Subcutaneous abdominal adipose tissue (tissue), 5 donors: ENCODE data around the gene RMND1.

Experiments used
- H3K27ac ChIP-seq: one replicate; pipeline ENCODE4 v1.7.0; 2013; ENCODE audit warnings: low read depth, mild to moderate bottlenecking, inconsistent platforms, low read length, moderate library complexity
- H3K27me3 ChIP-seq, 5 donors: one replicate each; pipeline ENCODE4 v1.7.0; 2013; ENCODE audit warnings: low read length in 5 of 5, inconsistent platforms in 1 of 5; ENCODE audit not compliant: control insufficient read depth in 5 of 5, insufficient read depth in 4 of 5
- H3K36me3 ChIP-seq, 5 donors: one replicate each; pipeline ENCODE4 v1.7.0; 2013; ENCODE audit warnings: low read length in 5 of 5; ENCODE audit not compliant: control insufficient read depth in 5 of 5, insufficient read depth in 5 of 5
- H3K4me1 ChIP-seq, 5 donors: one replicate each; pipeline ENCODE4 v1.7.0; 2013; ENCODE audit warnings: low read length in 5 of 5, mild to moderate bottlenecking in 3 of 5, moderate library complexity in 1 of 5; ENCODE audit not compliant: control insufficient read depth in 5 of 5, insufficient read depth in 5 of 5
- H3K4me3 ChIP-seq, 5 donors: one replicate each; pipeline ENCODE4 v1.7.0; 2013; ENCODE audit warnings: low read length in 5 of 5, low read depth in 1 of 5
- H3K9ac ChIP-seq, 5 donors: one replicate each; pipeline ENCODE4 v1.7.0; 2013; ENCODE audit warnings: low read length in 5 of 5, mild to moderate bottlenecking in 4 of 5, moderate library complexity in 3 of 5
- H3K9me3 ChIP-seq, 5 donors: one replicate each; pipeline ENCODE4 v1.7.0; 2013; ENCODE audit warnings: low read length in 5 of 5; ENCODE audit not compliant: control insufficient read depth in 5 of 5
- donor health status: healthy.
- donor health status: healthy.
- donor health status: healthy.
- donor health status: healthy.
- donor health status: healthy.

The RMND1 gene

DNA sequence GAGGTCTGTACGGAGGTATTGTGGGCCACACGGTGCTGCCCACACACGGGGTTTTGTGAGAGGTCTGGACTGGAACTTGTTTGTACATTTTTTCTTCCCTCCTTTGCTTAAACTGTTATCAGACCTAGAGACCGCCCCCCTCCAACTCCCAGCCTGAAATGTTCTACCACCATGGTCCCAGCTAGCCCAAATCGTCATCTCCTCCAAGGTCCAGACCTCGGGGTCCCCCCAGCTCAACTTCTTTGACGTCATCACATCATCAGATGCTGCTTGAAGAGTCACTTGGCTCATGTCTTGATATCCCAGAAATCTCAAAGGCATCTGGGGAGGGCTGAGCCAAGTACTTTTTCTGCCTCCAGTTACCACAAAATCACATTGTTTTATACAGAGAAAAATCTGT lies 39.1 kb upstream of the RMND1 start:
- H3K4me3 ChIP-seq, result no peak overlapping the region
- H3K27me3 ChIP-seq, result peaks cover 0 to 4% (median 0%) of the 10 kb centered on the region in 5 donors
- H3K9me3 ChIP-seq, result no peaks in the 10 kb centered on the region
- no peak overlapping the region for H3K9ac ChIP-seq
- H3K36me3 ChIP-seq, result no peaks in the 10 kb centered on the region
- H3K27ac ChIP-seq, result no peak overlapping the region
- peaks cover 0 to 26% (median 22%) of the 10 kb centered on the region in 5 donors for H3K4me1 ChIP-seq

DNA sequence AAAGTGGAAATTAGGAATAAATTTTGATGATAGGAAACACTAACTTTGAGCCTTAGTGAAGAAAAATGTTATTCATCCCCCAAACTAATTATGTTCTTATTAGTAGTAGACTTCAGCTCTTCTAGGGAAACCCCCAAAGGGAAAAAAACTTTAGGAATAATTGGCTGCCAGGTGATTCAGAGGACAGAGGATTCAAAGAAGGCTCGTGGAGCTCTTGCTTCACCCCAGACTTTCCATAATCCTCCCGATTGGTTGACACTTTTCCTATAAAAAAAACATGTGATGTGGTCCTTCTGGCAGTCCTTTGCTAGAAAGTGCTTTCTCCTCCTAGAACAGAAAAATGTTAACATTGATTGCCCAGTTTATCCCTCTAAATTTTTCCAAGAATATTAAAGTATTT lies 36.3 kb upstream of the RMND1 start:
- Histone ChIP-seq H3K36me3 (no peaks in the 10 kb centered on the region), H3K4me1 (peaks cover 0 to 5% (median 2%) of the 10 kb centered on the region in 5 donors), H3K27ac (no peak overlapping the region), H3K9ac (no peak overlapping the region), H3K27me3 (no peaks in the 10 kb centered on the region), H3K4me3 (no peak overlapping the region), H3K9me3 (no peaks in the 10 kb centered on the region)

DNA sequence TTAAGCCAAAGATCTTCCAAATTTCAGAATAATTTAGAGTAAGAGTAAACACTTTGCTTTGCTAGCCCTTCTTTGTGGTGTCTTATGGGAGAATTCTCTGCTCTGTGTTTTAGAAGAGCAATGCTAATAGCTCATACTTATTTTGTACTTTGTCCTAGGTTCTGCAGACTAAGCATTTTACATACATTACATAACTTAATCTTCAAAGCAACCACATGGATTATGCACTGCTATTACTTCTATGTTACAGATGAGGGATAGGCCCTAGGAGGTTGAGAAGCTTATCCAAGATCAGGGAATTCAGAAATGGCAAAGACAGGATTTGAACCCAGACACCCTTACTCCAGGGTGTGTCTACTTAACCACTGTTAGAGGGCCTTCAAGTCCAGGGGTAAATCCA lies 32.1 kb upstream of the RMND1 start:
- H3K36me3 ChIP-seq, result no peaks in the 10 kb centered on the region
- no peak overlapping the region for H3K27ac ChIP-seq
- H3K4me3 ChIP-seq, result no peak overlapping the region
- peaks cover 0 to 9% (median 0%) of the 10 kb centered on the region in 5 donors for H3K4me1 ChIP-seq
- no peaks in the 10 kb centered on the region for H3K27me3 ChIP-seq
- no peak overlapping the region for H3K9ac ChIP-seq
- H3K9me3 ChIP-seq, result no peaks in the 10 kb centered on the region

DNA sequence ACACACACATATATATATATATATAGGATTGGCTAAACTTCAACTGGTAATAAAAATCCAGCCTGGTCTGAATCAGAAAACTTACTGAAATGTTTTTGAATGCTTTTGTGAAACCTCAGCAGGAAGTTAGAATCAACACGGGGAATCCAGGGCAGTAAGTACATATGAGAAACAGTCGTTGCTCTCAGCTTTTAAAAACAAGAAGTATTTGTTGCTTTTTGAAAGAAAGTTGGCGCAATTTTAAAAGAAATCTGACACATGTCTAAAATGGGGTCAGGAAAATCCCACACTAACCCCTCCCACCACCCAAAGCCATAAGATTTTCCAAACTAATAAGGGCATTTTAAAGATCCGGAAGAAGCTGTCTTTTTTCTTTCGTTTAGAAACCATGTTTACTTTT lies 30.4 kb upstream of the RMND1 start:
- Histone ChIP-seq H3K4me3 (peak overlapping the region in 3 of 5 donors; percentile 2 to 47 (median 7)), H3K27ac (peak overlapping the region; percentile 65)

DNA sequence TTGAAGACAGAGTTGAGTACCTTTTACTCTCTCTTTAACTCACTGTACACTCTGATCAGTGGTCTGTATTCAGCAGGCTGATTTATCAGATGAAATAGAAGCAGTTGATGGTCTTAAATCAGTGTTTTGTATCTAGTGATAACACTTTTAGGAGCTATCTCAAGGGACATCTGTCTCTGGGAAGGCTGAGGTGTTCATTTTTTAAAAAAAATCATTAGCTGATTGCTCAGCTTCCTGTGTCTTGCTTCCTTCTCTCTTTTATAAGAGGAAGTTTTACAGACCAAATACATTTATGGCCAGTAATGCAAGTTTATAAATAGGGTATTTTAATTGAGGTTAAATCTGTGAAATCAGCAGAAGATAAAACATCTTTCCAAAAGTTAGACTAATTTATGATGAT lies 29.9 kb upstream of the RMND1 start:
- H3K4me3 ChIP-seq, result no peak overlapping the region
- H3K9me3 ChIP-seq, result no peaks in the 10 kb centered on the region
- H3K27me3 ChIP-seq, result no peaks in the 10 kb centered on the region
- no peak overlapping the region for H3K9ac ChIP-seq
- H3K4me1 ChIP-seq, result peaks cover 0 to 9% (median 0%) of the 10 kb centered on the region in 5 donors
- H3K27ac ChIP-seq, result peak overlapping the region; percentile 6
- H3K36me3 ChIP-seq, result no peaks in the 10 kb centered on the region

More for the DNA sequence above, 30.4 kb upstream of the RMND1 start:
- Histone ChIP-seq H3K9me3 (no peaks in the 10 kb centered on the region), H3K36me3 (no peaks in the 10 kb centered on the region), H3K4me1 (peaks cover 0 to 9% (median 0%) of the 10 kb centered on the region in 5 donors), H3K9ac (peak overlapping the region in 2 of 5 donors; percentile 62 to 67), H3K27me3 (no peaks in the 10 kb centered on the region)

DNA sequence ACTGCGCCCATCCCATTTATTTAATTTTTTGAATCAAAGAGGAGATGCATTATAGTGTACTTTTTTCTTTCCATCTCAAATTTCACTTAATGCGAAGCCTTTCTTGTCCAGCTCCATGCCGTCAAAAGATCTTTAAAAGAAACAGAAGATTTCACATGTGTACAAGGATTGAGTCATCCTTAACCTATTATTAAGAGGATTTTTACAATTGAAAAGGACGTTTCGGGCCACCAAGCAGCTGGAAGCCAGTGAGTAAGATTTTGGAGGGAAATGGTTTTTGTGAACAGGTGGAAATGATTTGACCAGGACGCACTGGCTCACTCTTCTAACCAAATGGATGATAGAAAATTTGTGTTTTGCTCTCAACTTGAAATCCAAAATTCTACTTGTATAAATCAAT lies 26.7 kb upstream of the RMND1 start:
- Histone ChIP-seq H3K27me3 (no peaks in the 10 kb centered on the region), H3K9ac (no peak overlapping the region), H3K27ac (no peak overlapping the region), H3K4me3 (no peak overlapping the region), H3K9me3 (no peaks in the 10 kb centered on the region), H3K36me3 (no peaks in the 10 kb centered on the region), H3K4me1 (peaks cover 0 to 13% (median 4%) of the 10 kb centered on the region in 5 donors)

DNA sequence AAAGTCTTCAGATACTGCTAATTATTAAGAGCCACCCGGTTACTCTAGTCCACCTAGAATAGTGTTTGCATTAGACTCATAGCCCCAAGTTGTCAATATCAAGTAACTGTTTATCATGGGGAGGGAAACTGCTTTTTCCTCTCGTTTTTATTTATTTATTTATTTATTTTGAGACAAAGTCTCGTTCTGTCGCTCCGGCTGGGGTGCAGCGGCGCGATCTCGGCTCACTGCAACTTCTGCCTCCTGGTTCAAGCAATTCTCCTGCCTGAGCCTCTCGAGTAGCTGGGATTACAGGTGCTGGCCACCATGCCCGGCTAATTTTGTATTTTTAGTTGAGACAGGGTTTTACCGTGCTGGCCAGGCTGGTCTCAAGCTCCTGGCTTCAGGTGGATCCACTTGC lies 25.8 kb upstream of the RMND1 start:
- H3K27me3 ChIP-seq, result no peaks in the 10 kb centered on the region
- H3K27ac ChIP-seq, result no peak overlapping the region
- H3K4me3 ChIP-seq, result no peak overlapping the region
- H3K9me3 ChIP-seq, result no peaks in the 10 kb centered on the region
- no peak overlapping the region for H3K9ac ChIP-seq
- no peaks in the 10 kb centered on the region for H3K36me3 ChIP-seq
- peaks cover 0 to 10% (median 4%) of the 10 kb centered on the region in 5 donors for H3K4me1 ChIP-seq

DNA sequence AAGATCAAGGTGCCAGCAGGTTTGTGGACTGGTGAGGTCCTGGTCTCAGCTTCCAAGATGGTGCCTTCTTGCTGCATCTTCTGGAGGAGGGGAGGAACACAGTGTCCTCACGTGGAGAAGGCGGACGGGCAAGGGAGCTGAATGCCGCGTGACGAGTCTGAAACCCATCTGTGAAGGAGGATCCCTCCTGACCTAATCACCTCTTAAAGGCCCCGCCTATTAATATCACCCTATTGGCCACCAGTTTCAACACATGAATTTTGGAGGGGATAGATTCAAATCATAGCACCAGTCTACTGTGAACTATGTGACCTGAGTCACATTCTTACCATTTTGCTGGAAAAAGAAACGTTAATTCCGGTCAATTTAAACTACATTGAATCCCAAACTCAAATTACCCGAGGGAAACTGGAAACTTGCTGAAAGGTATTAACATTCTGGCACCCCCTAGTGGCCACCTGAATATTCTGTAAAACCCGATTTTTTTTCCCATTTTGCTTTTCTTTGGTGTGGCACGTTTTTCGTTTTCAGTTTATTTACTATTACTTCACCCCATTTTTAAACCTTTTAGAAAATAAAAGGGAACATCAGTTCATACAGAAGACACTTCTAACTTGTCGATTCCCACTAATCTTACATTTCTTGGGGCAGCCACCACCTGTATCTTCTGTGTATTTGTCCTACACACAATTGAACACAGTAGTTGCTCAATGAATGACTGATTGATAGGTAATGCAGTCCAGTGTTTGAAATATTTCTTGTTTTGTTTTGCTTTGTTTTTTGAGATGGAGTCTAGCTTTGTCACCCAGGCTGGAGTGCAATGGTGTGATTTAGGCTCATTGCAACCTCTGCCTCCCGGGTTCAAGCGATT lies 24.0 kb upstream of the RMND1 start:
- Histone ChIP-seq H3K9ac (peak overlapping the region in 1 of 5 donors; percentile 37), H3K4me3 (peak overlapping the region; percentile 23 to 54 (median 49)), H3K27me3 (no peaks in the 10 kb centered on the region), H3K27ac (no peak overlapping the region), H3K4me1 (peaks cover 0 to 12% (median 4%) of the 10 kb centered on the region in 5 donors), H3K36me3 (no peaks in the 10 kb centered on the region), H3K9me3 (no peaks in the 10 kb centered on the region)

DNA sequence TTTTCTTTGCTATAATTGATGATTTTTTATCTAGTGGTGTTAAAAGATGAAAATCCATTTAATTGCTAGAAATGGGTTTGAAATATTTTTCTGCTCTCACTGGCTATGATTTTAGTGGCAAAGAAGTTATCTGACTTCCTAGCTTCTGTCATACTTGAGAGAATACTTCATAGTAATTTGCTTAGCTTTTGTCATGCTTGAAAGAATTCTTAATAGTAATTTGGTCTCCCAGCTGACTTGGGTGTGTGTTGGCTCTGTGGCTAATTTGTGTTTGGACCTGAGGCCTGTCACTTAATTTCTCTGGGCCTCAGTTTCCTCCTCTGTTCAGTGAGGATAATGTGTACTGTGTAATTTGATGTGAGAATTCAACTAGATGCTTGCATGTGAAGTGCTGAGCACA lies 12.8 kb upstream of the RMND1 start:
- H3K36me3 ChIP-seq, result peaks cover 11 to 55% (median 28%) of the 10 kb centered on the region in 5 donors

DNA sequence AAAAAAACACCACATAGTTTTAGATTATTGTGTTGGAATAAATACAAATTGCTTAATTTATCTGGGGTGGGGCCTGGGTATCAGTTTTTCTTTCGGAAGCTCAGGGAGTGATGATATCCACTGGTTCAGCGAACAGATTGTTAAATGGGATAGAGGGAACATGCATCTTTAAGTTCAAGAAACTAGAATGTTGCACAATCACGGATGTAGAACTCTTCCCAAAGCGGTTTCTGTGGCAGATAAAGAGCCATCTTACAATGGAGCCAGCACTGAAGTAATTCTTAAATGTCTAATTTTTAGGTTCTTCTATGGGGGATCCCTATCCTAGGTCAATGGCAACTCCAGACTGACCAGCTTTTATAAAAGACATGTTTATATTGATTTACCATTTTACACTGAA lies 9.7 kb upstream of the RMND1 start:
- peaks cover 16 to 59% (median 31%) of the 10 kb centered on the region in 5 donors for H3K36me3 ChIP-seq
- peaks cover 0 to 11% (median 0%) of the 10 kb centered on the region in 5 donors for H3K4me1 ChIP-seq
- H3K27me3 ChIP-seq, result no peaks in the 10 kb centered on the region
- no peak overlapping the region for H3K4me3 ChIP-seq
- no peak overlapping the region for H3K9ac ChIP-seq
- H3K27ac ChIP-seq, result no peak overlapping the region
- H3K9me3 ChIP-seq, result no peaks in the 10 kb centered on the region

More for the DNA sequence above, 12.8 kb upstream of the RMND1 start:
- Histone ChIP-seq H3K27me3 (no peaks in the 10 kb centered on the region), H3K9ac (no peak overlapping the region), H3K4me3 (no peak overlapping the region), H3K9me3 (no peaks in the 10 kb centered on the region), H3K4me1 (peaks cover 0 to 11% (median 0%) of the 10 kb centered on the region in 5 donors), H3K27ac (no peak overlapping the region)
